ENCODE data around the gene OTUD7B.

Gene OTUD7B

DNA sequence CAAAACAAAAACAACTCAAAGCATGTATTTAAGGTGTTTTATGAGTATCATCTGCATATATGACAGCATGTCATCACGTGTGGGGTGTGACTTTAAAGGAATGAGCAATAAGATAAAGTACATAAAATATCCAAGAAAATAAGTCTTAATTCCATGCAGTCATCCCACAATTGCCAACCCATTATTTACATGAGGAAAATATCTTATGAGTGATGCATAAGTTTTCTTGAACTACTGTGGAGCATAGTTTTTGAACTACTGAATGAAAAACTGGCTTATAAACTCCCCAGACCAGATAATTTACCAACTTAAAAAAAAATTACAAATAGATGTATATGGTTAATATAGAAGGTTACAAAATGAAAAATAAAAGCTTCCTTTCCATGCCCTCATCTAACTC, 44.1 kb downstream of the OTUD7B start:
- no peak overlapping the region for H3K9ac ChIP-seq (ENCODE audit: low read length)
- no peaks in the 10 kb centered on the region for H3K9me3 ChIP-seq (ENCODE audit: low read length)
- no peaks in the 10 kb centered on the region for H3K79me2 ChIP-seq (ENCODE audit: insufficient read depth, low read length)
- no peaks in the 10 kb centered on the region for H3F3A ChIP-seq (ENCODE audit: insufficient read depth, low read length)
- no peaks in the 10 kb centered on the region for H3K4me1 ChIP-seq (ENCODE audit: insufficient read depth, low read length, severe bottlenecking)
- no peaks in the 10 kb centered on the region for H4K20me1 ChIP-seq (ENCODE audit: insufficient read depth, low read length)
- no peak overlapping the region for H3K27ac ChIP-seq (ENCODE audit: low read depth, low read length, poor library complexity, severe bottlenecking)
- H3K4me2 ChIP-seq (ENCODE audit: low read length): no peak overlapping the region
- no peaks in the 10 kb centered on the region for H3K27me3 ChIP-seq (ENCODE audit: insufficient read depth, low read length)
- TF ChIP-seq EZH2 (IDR thresholded peaks at IDR 0.05; ENCODE audit: borderline replicate concordance, low read length): no peak
- no peak for TF ChIP-seq CTCF (IDR thresholded peaks at IDR 0.05; ENCODE audit: low read length)
- no peak overlapping the region for H3K4me3 ChIP-seq (ENCODE audit: low read depth, low read length, poor library complexity, severe bottlenecking)
- no peaks in the 10 kb centered on the region for H3K36me3 ChIP-seq (ENCODE audit: insufficient read depth, low read length)
- no peak overlapping the region for H2AFZ ChIP-seq (ENCODE audit: low read length)
- H3K9me2 ChIP-seq (ENCODE audit: low read depth, low read length): no peaks in the 10 kb centered on the region

DNA sequence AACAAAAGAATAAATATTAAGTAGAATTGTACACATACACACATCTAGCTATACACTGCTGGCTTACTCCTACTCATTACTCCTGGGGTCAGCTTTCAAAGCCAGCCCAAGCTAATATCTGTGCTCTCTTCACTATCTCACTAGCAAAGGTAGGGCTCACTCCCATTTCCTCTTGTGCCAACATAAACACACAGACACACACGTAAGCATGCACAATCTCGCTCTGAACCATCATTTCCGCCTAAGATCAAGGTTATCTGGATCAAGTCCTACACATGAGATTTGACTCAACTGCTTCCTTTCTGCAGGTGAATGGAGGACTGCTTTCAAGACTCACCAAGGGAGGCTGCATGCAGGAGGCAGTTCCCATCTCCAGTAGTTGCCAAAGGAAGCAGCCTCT, 45.1 kb downstream of the OTUD7B start:
- Histone ChIP-seq H3F3A (ENCODE audit: insufficient read depth, low read length) (no peaks in the 10 kb centered on the region), H4K20me1 (ENCODE audit: insufficient read depth, low read length) (no peaks in the 10 kb centered on the region), H3K27me3 (ENCODE audit: insufficient read depth, low read length) (no peaks in the 10 kb centered on the region), H3K4me1 (ENCODE audit: insufficient read depth, low read length, severe bottlenecking) (no peaks in the 10 kb centered on the region), H3K9me3 (ENCODE audit: low read length) (no peaks in the 10 kb centered on the region), H3K36me3 (ENCODE audit: insufficient read depth, low read length) (no peaks in the 10 kb centered on the region), H3K79me2 (ENCODE audit: insufficient read depth, low read length) (no peaks in the 10 kb centered on the region), H3K27ac (ENCODE audit: low read depth, low read length, poor library complexity, severe bottlenecking) (no peak overlapping the region), H3K4me2 (ENCODE audit: low read length) (no peak overlapping the region), H2AFZ (ENCODE audit: low read length) (no peak overlapping the region), H3K9me2 (ENCODE audit: low read depth, low read length) (no peaks in the 10 kb centered on the region), H3K9ac (ENCODE audit: low read length) (no peak overlapping the region), H3K4me3 (ENCODE audit: low read depth, low read length, poor library complexity, severe bottlenecking) (no peak overlapping the region)
- TF ChIP-seq CTCF (IDR thresholded peaks at IDR 0.05; ENCODE audit: low read length) (no peak), EZH2 (IDR thresholded peaks at IDR 0.05; ENCODE audit: borderline replicate concordance, low read length) (no peak)

- Histone ChIP-seq H2AFZ (ENCODE audit: low read length) (no peak overlapping the region), H3K79me2 (ENCODE audit: insufficient read depth, low read length) (no peaks in the 10 kb centered on the region)
These were observed 47.2 kb downstream of the OTUD7B start for GRCh38 chr1:149963358-149963757.

More at GRCh38 chr1:149963358-149963757, 47.2 kb downstream of the OTUD7B start:
- no peaks in the 10 kb centered on the region for H3K4me1 ChIP-seq (ENCODE audit: insufficient read depth, low read length, severe bottlenecking)
- H4K20me1 ChIP-seq (ENCODE audit: insufficient read depth, low read length): no peaks in the 10 kb centered on the region
- H3K9me2 ChIP-seq (ENCODE audit: low read depth, low read length): no peaks in the 10 kb centered on the region
- no peaks in the 10 kb centered on the region for H3K9me3 ChIP-seq (ENCODE audit: low read length)
- no peaks in the 10 kb centered on the region for H3K36me3 ChIP-seq (ENCODE audit: insufficient read depth, low read length)
- TF ChIP-seq CTCF (IDR thresholded peaks at IDR 0.05; ENCODE audit: low read length) (no peak), EZH2 (IDR thresholded peaks at IDR 0.05; ENCODE audit: borderline replicate concordance, low read length) (no peak)
- H3K27ac ChIP-seq (ENCODE audit: low read depth, low read length, poor library complexity, severe bottlenecking): no peak overlapping the region
- no peaks in the 10 kb centered on the region for H3K27me3 ChIP-seq (ENCODE audit: insufficient read depth, low read length)
- no peaks in the 10 kb centered on the region for H3F3A ChIP-seq (ENCODE audit: insufficient read depth, low read length)
- no peak overlapping the region for H3K4me3 ChIP-seq (ENCODE audit: low read depth, low read length, poor library complexity, severe bottlenecking)
- H3K4me2 ChIP-seq (ENCODE audit: low read length): no peak overlapping the region
- no peak overlapping the region for H3K9ac ChIP-seq (ENCODE audit: low read length)
